G401 (cell line): ENCODE data around the gene DEPDC1B. TPM values are rescaled to one million over a fixed set of nuclear protein-coding genes. Genes with fewer than 3 reads are reported as not detected.

ENCODE experiments used
- total RNA-seq: library from RNA; depleted of rRNA; stranded (reverse); fragments of >200 nt; shearing (Covaris generic); gene quantifications from 2 replicates; pipeline ENCODE4 v1.2.3, GENCODE V29; 2014; rRNA removed

The DEPDC1B gene
- total RNA-seq, 1 experiment from 2014 or later = 223 TPM

Other genes starting within 250 kb of the DEPDC1B start
- 34.8 and 37.3 TPM in 2 replicates for gene ELOVL7, start 144.1 kb upstream of the DEPDC1B start, total RNA-seq
- 19.5 and 25.2 TPM in 2 replicates for gene ERCC8, start 244.9 kb upstream of the DEPDC1B start, total RNA-seq
- 87.1 and 87.6 TPM in 2 replicates for gene NDUFAF2, start 245.0 kb upstream of the DEPDC1B start, total RNA-seq